Activated naive CD8-positive, alpha-beta T cell (primary cell): ENCODE results near the gene ABCE1.
A peak's percentile ranks its signal among the peaks of the same experiment; 100 is the strongest.

Experiments used
- H3K27ac Mint-ChIP-seq: one replicate; pipeline ENCODE4 v1.8.0; 2021; ENCODE audit warnings: mixed read lengths
- H3K27me3 Mint-ChIP-seq: one replicate; pipeline ENCODE4 v1.8.0; 2021; ENCODE audit warnings: mixed read lengths
- H3K36me3 Mint-ChIP-seq: one replicate; pipeline ENCODE4 v1.8.0; 2021; ENCODE audit warnings: mixed read lengths
- H3K4me1 Mint-ChIP-seq: one replicate; pipeline ENCODE4 v1.8.0; 2021; ENCODE audit warnings: low read depth, mixed read lengths
- H3K4me3 Mint-ChIP-seq: one replicate; pipeline ENCODE4 v1.8.0; 2021; ENCODE audit warnings: mild to moderate bottlenecking, mixed read lengths
- H3K9me3 Mint-ChIP-seq: one replicate; pipeline ENCODE4 v1.8.0; 2021; ENCODE audit warnings: low read depth, mixed read lengths

ABCE1 gene

DNA sequence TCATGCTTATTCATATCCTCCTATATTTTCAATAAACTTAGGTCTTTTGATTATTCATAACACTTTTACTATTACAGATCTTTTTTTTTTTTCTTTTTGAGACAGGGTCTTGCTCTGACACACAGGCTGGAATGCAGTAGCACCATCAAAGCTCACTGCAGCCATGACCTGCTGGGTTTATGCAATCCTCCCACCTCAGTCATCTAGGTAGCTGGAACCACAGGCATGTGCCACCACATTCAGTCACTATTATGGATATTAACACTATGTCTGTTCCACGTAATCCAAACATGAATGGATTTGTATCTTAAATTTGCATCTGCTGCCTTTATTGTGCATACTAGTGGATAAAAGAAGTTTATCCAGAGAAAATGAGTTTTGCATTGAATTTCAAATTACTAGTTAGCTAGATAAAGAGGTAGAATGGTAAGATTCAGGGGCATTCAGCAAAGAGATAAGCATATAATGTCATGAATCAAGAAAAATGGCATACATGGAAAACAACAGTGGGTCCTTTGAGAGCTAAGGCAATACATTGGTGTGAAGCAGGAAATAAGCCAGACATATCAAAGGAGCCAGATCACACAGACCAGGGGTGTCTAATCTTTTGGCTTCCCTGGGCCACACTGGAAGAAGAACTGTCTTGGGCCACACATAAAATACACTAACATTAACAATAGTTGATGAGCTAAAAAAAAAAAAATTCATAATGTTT lies 14.1 kb upstream of the ABCE1 start:
- Mint-ChIP-seq H3K27ac (no peak overlapping the region), H3K27me3 (no peaks in the 10 kb centered on the region), H3K36me3 (peaks cover 18% of the 10 kb centered on the region), H3K4me1 (peaks cover 22% of the 10 kb centered on the region), H3K9me3 (no peaks in the 10 kb centered on the region), H3K4me3 (no peak overlapping the region)

DNA sequence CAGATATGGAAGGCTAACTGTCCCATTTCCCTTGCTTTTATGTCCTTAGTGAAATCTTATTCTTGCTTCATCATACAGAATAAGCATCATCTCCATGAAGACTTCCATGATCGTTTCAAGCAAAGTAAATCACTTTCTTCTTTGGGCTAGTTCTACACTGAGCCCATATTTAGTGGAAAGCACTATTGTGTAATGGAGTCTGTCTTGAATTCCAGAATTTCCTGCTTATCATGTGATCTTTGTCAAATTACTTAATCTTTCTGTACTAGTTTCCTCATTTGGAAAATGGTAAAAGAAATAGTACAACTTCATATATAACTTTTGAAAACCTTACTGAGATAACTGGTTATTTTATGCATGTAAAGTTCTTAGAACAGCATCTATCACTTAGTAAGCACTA lies 7.7 kb upstream of the ABCE1 start:
- H3K4me1 Mint-ChIP-seq, result peaks cover 25% of the 10 kb centered on the region
- no peak overlapping the region for H3K4me3 Mint-ChIP-seq
- H3K27me3 Mint-ChIP-seq, result no peaks in the 10 kb centered on the region
- no peak overlapping the region for H3K27ac Mint-ChIP-seq
- no peaks in the 10 kb centered on the region for H3K9me3 Mint-ChIP-seq
- peaks cover 46% of the 10 kb centered on the region for H3K36me3 Mint-ChIP-seq

DNA sequence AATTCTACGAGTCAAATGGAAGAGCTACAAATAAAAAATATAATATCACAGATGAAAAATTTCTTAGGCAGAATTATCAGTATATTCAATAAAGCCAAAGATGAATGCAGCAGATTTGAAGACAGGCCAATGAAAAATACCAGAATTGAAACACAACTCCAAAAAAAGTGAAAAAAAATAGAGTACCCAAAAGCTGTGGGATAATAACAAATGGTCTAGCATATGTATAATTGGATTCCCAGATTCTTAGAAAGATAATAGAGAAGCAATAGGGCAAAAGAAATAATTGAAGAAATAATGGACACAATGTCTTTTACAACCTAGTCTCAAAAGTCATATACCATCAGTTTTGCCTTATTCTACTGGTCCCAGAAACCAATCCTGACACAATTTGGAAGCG lies 4.5 kb upstream of the ABCE1 start:
- Mint-ChIP-seq H3K27me3 (no peaks in the 10 kb centered on the region), H3K27ac (no peak overlapping the region), H3K9me3 (no peaks in the 10 kb centered on the region), H3K4me3 (no peak overlapping the region), H3K36me3 (peaks cover 36% of the 10 kb centered on the region), H3K4me1 (peaks cover 32% of the 10 kb centered on the region)

DNA sequence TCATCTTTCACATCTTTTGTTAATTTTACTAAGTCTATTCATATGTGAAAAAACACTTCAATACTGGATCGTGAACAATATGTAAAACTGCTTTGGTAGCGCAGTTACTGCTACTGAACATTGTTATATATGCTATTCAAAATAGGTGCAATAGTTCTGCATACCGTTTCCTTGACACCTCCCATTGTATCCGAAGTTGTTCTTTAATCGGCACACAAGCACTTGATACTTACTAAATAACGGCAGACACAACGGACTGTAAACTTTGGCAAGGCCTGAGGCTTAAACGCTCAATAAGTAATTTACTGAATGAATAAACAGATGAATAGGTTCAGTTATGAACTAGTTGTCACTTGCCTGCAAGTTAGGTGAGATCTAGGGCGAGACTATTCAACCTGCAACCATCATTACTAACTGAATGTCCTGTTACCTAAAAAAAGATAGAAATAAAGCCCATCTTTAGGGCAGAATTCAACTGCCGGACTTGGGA lies 735 bp upstream of the ABCE1 start:
- H3K4me1 Mint-ChIP-seq, result peaks cover 34% of the 10 kb centered on the region
- no peaks in the 10 kb centered on the region for H3K9me3 Mint-ChIP-seq
- H3K4me3 Mint-ChIP-seq, result no peak overlapping the region
- H3K36me3 Mint-ChIP-seq, result peaks cover 35% of the 10 kb centered on the region
- peak overlapping the region; percentile 100 for H3K27ac Mint-ChIP-seq
- H3K27me3 Mint-ChIP-seq, result no peaks in the 10 kb centered on the region

- Mint-ChIP-seq H3K36me3 (peaks cover 27% of the 10 kb centered on the region), H3K4me1 (peaks cover 34% of the 10 kb centered on the region), H3K27me3 (no peaks in the 10 kb centered on the region), H3K27ac (peak overlapping the region; percentile 100), H3K4me3 (no peak overlapping the region), H3K9me3 (no peaks in the 10 kb centered on the region)
These were observed 545 bp downstream of the ABCE1 start for GRCh38 chr4:145098675-145099037.

DNA sequence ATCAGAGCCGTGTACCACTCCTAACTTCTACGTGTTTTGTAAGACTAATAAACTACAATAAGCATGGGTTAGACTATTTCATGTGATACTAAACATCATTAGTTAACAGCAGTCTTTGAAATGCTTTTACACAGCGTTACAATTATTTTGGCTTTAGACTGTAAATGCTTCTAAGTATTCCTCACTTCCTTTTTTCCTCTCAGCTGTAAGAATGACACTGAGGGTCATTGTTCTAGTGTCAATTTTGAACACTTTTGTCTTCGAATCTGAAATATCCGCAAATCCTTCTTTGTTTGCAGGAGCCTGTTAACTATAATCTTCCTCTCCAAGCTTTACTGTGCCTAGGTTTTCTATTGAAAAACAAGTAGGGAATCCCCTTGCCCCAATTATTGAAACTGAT lies 1.5 kb downstream of the ABCE1 start:
- Mint-ChIP-seq H3K4me3 (no peak overlapping the region), H3K9me3 (no peaks in the 10 kb centered on the region), H3K27ac (peak overlapping the region; percentile 100), H3K36me3 (peaks cover 19% of the 10 kb centered on the region), H3K27me3 (no peaks in the 10 kb centered on the region), H3K4me1 (peaks cover 37% of the 10 kb centered on the region)

- Mint-ChIP-seq H3K4me3 (no peak overlapping the region), H3K36me3 (peaks cover 11% of the 10 kb centered on the region), H3K27me3 (no peaks in the 10 kb centered on the region), H3K9me3 (no peaks in the 10 kb centered on the region), H3K27ac (no peak overlapping the region), H3K4me1 (peaks cover 31% of the 10 kb centered on the region)
These were observed 3.0 kb downstream of the ABCE1 start for GRCh38 chr4:145101091-145101490.

DNA sequence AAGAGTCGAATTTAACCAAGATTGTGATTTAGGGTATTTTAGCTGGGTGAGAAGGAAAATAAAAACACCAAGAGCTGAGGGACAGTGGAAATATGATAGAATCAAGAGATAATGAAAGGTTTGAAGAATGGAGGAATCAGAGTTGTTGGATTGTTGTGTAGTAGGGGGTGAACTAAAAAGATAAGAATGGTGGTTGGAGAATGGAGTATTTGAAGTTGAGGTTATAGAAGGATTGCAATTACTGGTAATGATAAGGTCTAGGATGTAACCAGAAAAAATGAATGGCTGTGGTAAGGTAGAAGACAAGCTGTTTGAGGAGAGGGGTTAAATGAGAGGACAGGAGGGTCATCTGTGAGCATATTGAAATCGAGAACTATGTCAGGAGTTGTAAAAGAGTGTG lies 4.5 kb downstream of the ABCE1 start:
- Mint-ChIP-seq H3K27ac (no peak overlapping the region), H3K4me3 (no peak overlapping the region), H3K36me3 (peaks cover 11% of the 10 kb centered on the region), H3K4me1 (peaks cover 30% of the 10 kb centered on the region), H3K9me3 (no peaks in the 10 kb centered on the region), H3K27me3 (no peaks in the 10 kb centered on the region)

DNA sequence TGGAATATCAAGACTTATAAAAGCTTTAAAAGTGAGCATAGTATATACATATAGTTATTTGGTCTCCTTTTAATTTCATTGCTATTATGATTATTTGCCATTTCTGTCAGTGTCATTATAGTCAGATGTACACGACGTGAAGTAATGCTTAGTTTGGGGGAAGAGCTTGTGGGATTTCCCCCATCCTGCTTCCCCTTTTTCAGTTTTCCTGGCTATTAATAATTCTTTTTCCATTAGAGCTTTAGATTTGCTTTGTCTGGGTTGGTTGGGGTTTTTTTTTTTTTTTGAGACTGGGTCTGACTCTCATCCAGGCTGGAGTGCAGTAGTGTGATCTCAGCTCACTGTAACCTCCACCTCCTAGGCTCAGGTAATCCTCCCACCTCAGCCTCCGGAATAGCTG lies 5.4 kb downstream of the ABCE1 start:
- H3K4me3 Mint-ChIP-seq, result peak overlapping the region; percentile 32
- no peaks in the 10 kb centered on the region for H3K9me3 Mint-ChIP-seq
- peaks cover 14% of the 10 kb centered on the region for H3K36me3 Mint-ChIP-seq
- no peak overlapping the region for H3K27ac Mint-ChIP-seq
- H3K4me1 Mint-ChIP-seq, result peaks cover 30% of the 10 kb centered on the region
- no peaks in the 10 kb centered on the region for H3K27me3 Mint-ChIP-seq

GRCh38 chr4:145107126-145107525 lies 9.0 kb downstream of the ABCE1 start:
- H3K27me3 Mint-ChIP-seq, result no peaks in the 10 kb centered on the region
- H3K9me3 Mint-ChIP-seq, result no peaks in the 10 kb centered on the region
- H3K4me3 Mint-ChIP-seq, result no peak overlapping the region
- H3K4me1 Mint-ChIP-seq, result peaks cover 21% of the 10 kb centered on the region
- no peak overlapping the region for H3K27ac Mint-ChIP-seq
- peaks cover 6% of the 10 kb centered on the region for H3K36me3 Mint-ChIP-seq

GRCh38 chr4:145108128-145108527 lies 10.0 kb downstream of the ABCE1 start:
- Mint-ChIP-seq H3K36me3 (peaks cover 8% of the 10 kb centered on the region), H3K27me3 (no peaks in the 10 kb centered on the region), H3K9me3 (no peaks in the 10 kb centered on the region), H3K27ac (peak overlapping the region; percentile 16), H3K4me1 (peaks cover 28% of the 10 kb centered on the region), H3K4me3 (no peak overlapping the region)

DNA sequence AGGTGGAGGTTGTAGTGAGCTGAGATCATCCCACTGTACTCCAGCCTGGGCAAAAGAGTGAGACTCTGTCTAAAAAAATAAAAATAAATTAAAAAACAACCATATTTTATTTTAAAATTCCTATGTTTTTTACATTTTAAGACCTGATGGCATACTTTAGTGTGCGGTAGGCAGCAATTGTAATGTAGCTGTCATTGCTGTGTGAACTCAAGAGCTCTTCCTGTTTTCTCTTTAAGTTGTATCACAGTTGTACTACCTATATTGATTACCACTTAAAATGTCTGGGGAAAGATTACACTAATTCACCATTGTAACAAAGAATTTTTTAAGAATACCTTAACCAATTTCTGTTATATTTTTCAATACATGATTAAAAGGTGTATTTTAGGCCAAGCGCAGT lies 27.3 kb downstream of the ABCE1 start:
- no peak overlapping the region for H3K4me3 Mint-ChIP-seq
- no peaks in the 10 kb centered on the region for H3K27me3 Mint-ChIP-seq
- H3K9me3 Mint-ChIP-seq, result no peaks in the 10 kb centered on the region
- peaks cover 14% of the 10 kb centered on the region for H3K36me3 Mint-ChIP-seq
- H3K4me1 Mint-ChIP-seq, result peaks cover 14% of the 10 kb centered on the region
- H3K27ac Mint-ChIP-seq, result no peak overlapping the region

DNA sequence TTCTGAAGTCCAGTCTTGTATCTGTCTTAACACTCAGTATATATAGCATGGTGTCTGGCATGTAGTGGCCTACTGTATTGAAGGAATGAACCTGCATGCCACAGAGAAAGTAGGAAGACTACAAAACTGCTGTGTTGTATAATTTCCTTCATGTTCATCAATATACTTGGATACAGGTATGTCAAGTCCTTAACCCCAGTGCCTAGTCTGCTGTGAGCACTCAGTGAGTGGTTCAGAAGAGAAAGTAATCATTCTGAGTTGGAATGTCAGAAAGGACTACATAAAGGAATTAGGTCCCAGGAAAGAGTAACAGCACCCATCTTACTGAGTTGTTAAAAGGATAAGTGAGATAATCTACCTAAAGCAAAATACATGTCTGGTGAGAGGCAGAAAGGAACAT lies 32.0 kb downstream of the ABCE1 start:
- no peaks in the 10 kb centered on the region for H3K9me3 Mint-ChIP-seq
- no peaks in the 10 kb centered on the region for H3K27me3 Mint-ChIP-seq
- H3K36me3 Mint-ChIP-seq, result peaks cover 16% of the 10 kb centered on the region
- H3K4me3 Mint-ChIP-seq, result no peak overlapping the region
- H3K4me1 Mint-ChIP-seq, result peaks cover 31% of the 10 kb centered on the region
- peak overlapping the region; percentile 51 for H3K27ac Mint-ChIP-seq

DNA sequence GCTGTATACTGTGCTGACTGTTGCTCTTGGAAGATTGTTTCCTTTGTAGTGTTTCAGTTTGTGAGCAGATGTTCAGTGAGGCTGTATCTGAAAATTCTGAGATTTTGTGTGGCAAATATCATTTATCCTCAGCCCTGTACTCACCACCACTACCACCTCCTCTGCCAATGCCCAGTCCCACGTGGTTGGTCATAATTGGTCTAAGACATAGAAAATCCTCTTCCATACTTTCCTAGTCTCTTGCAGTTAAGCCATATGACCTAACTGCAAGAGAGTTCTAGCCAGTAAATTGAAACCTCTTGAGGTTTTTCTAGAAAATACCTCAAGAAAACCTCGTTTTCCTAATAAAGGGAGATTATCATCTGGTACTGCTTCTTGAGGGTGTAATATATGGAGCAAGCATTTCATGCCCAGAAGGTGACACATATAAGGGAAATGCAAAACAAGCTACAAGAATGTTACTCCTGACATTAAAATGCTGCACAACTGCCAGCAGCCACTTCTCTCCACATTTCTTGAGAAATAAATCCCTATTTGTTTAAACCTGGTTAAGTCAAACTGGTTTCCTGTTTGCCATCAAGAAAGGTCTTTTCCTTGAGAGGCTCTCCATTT lies 32.8 kb downstream of the ABCE1 start:
- H3K9me3 Mint-ChIP-seq, result no peaks in the 10 kb centered on the region
- no peaks in the 10 kb centered on the region for H3K27me3 Mint-ChIP-seq
- H3K36me3 Mint-ChIP-seq, result peaks cover 17% of the 10 kb centered on the region
- peaks cover 36% of the 10 kb centered on the region for H3K4me1 Mint-ChIP-seq
- no peak overlapping the region for H3K4me3 Mint-ChIP-seq
- peak overlapping the region; percentile 51 for H3K27ac Mint-ChIP-seq

GRCh38 chr4:145131848-145132247 lies 33.7 kb downstream of the ABCE1 start:
- Mint-ChIP-seq H3K36me3 (peaks cover 15% of the 10 kb centered on the region), H3K27ac (peak overlapping the region; percentile 46), H3K9me3 (no peaks in the 10 kb centered on the region), H3K4me1 (peaks cover 37% of the 10 kb centered on the region), H3K4me3 (no peak overlapping the region), H3K27me3 (no peaks in the 10 kb centered on the region)
